HEK293T (cell line): ENCODE data around the gene MARK2.

Experiments used
- ARNT ChIP-seq: fragments of 450-650 bp; IDR thresholded peaks from 2 replicates; pipeline ENCODE4 v1.6.1; 2017; ENCODE audit warnings: mild to moderate bottlenecking
- BHLHE40 ChIP-seq: fragments of 450-650 bp; IDR thresholded peaks from 2 replicates; pipeline ENCODE4 v1.6.1; 2016; ENCODE audit warnings: mild to moderate bottlenecking, moderate library complexity, borderline replicate concordance
- ELF4 ChIP-seq: fragments of 450-650 bp; IDR thresholded peaks from 2 replicates; pipeline ENCODE4 v1.6.1; 2017; ENCODE audit warnings: antibody characterized with exemption
- FOXA1 ChIP-seq: fragments of 450-650 bp; IDR thresholded peaks from 2 replicates; pipeline ENCODE4 v1.6.1; 2016; ENCODE audit warnings: mild to moderate bottlenecking
- FOXK2 ChIP-seq: fragments of 450-650 bp; IDR thresholded peaks from 2 replicates; pipeline ENCODE4 v1.6.1; 2016; ENCODE audit warnings: mild to moderate bottlenecking
- HDGF ChIP-seq: fragments of 450-650 bp; IDR thresholded peaks from 2 replicates; pipeline ENCODE4 v1.6.1; 2017; ENCODE audit warnings: antibody characterized with exemption, borderline replicate concordance
- LEF1 ChIP-seq: fragments of 450-650 bp; IDR thresholded peaks from 2 replicates; pipeline ENCODE4 v1.6.1; 2017; ENCODE audit warnings: mild to moderate bottlenecking, borderline replicate concordance
- PKNOX1 ChIP-seq: fragments of 450-650 bp; IDR thresholded peaks from 2 replicates; pipeline ENCODE4 v1.6.1; 2016
- SP1 ChIP-seq: fragments of 450-650 bp; IDR thresholded peaks from 2 replicates; pipeline ENCODE4 v1.6.1; 2017
- SUZ12 ChIP-seq: fragments of 450-650 bp; IDR thresholded peaks from 2 replicates; pipeline ENCODE4 v1.6.1; 2016; ENCODE audit warnings: mild to moderate bottlenecking
- TARDBP ChIP-seq: fragments of 450-650 bp; IDR thresholded peaks from 2 replicates; pipeline ENCODE4 v1.6.1; 2016
- ZNF384 ChIP-seq: fragments of 450-650 bp; IDR thresholded peaks from 2 replicates; pipeline ENCODE4 v1.6.1; 2016

GRCh38 chr11:63889344-63889743, 50.4 kb downstream of the MARK2 start:
- no peak for TF ChIP-seq ELF4
- TF ChIP-seq SUZ12: no peak
- TF ChIP-seq SP1: no peak
- TF ChIP-seq BHLHE40: no peak
- no peak for TF ChIP-seq ARNT
- no peak for TF ChIP-seq TARDBP
- no peak for TF ChIP-seq FOXA1
- no peak for TF ChIP-seq HDGF
- TF ChIP-seq ZNF384: no peak
- no peak for TF ChIP-seq LEF1
- no peak for TF ChIP-seq PKNOX1
- no peak for TF ChIP-seq FOXK2
